HCT116 (cell line): Measurements from ENCODE around the gene SLC4A5. TPM values are rescaled to one million over a fixed set of nuclear protein-coding genes. Genes with fewer than 3 reads are reported as not detected.

ENCODE experiments used
- ATAC-seq: fragments of 200-7000 bp; cut with Tn5 transposase; 2 replicates; pipeline ENCODE4 v1.9.1; 2020; ENCODE audit warnings: mild to moderate bottlenecking, moderate library complexity
- BruUV-seq: library from RNA; stranded (reverse); fragments of 400-500 nt; replicated peaks from 2 replicates; lab custom pipeline; 2021; lab: Mats Ljungman, UMichigan
- CTCF ChIA-PET: fragments of 300-600 bp; sonication (Branson Sonifier 250); formaldehyde crosslinking; loops from one replicate; lab custom pipeline; 2021; ENCODE audit warnings: antibody characterized with exemption; lab: Charles Lee
- POLR2A ChIA-PET: fragments of 300-600, 350-600 bp; sonication (Branson Sonifier 250); formaldehyde crosslinking; loops from one replicate; lab custom pipeline; 2021; ENCODE audit warnings: antibody characterized with exemption; lab: Charles Lee
- RAD21 ChIA-PET, 2 experiments: fragments of 300-600 bp; sonication (Branson Sonifier 250); formaldehyde crosslinking; loops; one replicate each; lab custom pipeline; 2023; ENCODE audit warnings: low total read pairs in 2 of 2; ENCODE audit not compliant: uncharacterized antibody in 2 of 2, unreplicated experiment in 2 of 2, low non-redundant PET in 1 of 2; lab: Charles Lee
- DNase-seq: peaks from one replicate; pipeline ENCODE4 v3.0.0-alpha.2; 2010; ENCODE audit warnings: low read depth, low spot score
- H2AFZ ChIP-seq: fragments of 200-600 bp; shearing (Covaris generic), sonication (generic); 2 replicates; pipeline ENCODE4 v1.6.1; 2017; ENCODE audit warnings: low read depth, mixed run types, mixed read lengths, antibody characterized with exemption, low read length; ENCODE audit not compliant: poor library complexity, severe bottlenecking
- H3K27ac ChIP-seq: 2 replicates; pipeline ENCODE4 v1.5.1; 2012; ENCODE audit warnings: low read depth, low read length
- H3K27me3 ChIP-seq: fragments of 200-600 bp; sonication (generic); 2 replicates; pipeline ENCODE4 v1.6.1; 2016; ENCODE audit warnings: mixed run types, low read length, mixed read lengths; ENCODE audit not compliant: insufficient read depth
- H3K36me3 ChIP-seq, 2 experiments: fragments of 200-500 bp in 1 of 2; fragments of 200-600 bp in 1 of 2; sonication (Bioruptor generic) in 1 of 2; sonication (generic) in 1 of 2; 2 replicates each; pipeline versions ENCODE4 v1.5.1 to v1.6.1; 2014 to 2016; ENCODE audit warnings: low read length in 2 of 2, inconsistent platforms in 1 of 2, mixed read lengths in 1 of 2, mixed run types in 1 of 2; ENCODE audit not compliant: insufficient read depth in 2 of 2, control insufficient read depth in 1 of 2
- H3K4me1 ChIP-seq, 2 experiments: fragments of 200-600 bp in 1 of 2; sonication (generic) in 1 of 2; 2 replicates each; pipeline versions ENCODE4 v1.5.1 to v1.6.1; 2012 to 2017; ENCODE audit warnings: low read length in 2 of 2, inconsistent platforms in 1 of 2, mild to moderate bottlenecking in 1 of 2, mixed read lengths in 1 of 2, mixed run types in 1 of 2, moderate library complexity in 1 of 2; ENCODE audit not compliant: insufficient read depth in 2 of 2, control insufficient read depth in 1 of 2
- H3K4me2 ChIP-seq: fragments of 200-600 bp; sonication (generic); 2 replicates; pipeline ENCODE4 v1.6.1; 2017; ENCODE audit warnings: mixed run types, low read length, mixed read lengths
- H3K4me3 ChIP-seq, 2 experiments: fragments of 200-600 bp in 1 of 2; sonication (generic) in 1 of 2; replicated peaks in 1 of 2; 2 replicates each; pipeline ENCODE4 v1.5.1; 2011 to 2016; ENCODE audit warnings: low read length in 2 of 2, control low read depth in 1 of 2, low read depth in 1 of 2, mild to moderate bottlenecking in 1 of 2, mixed read lengths in 1 of 2, mixed run types in 1 of 2
- H3K79me2 ChIP-seq: fragments of 200-600 bp; sonication (generic); 2 replicates; pipeline ENCODE4 v1.6.1; 2017; ENCODE audit warnings: mild to moderate bottlenecking, mixed run types, low read length, moderate library complexity, mixed read lengths; ENCODE audit not compliant: insufficient read depth
- H3K9ac ChIP-seq: fragments of 200-600 bp; sonication (generic); 2 replicates; pipeline ENCODE4 v1.6.1; 2016; ENCODE audit warnings: low read length, mixed read lengths
- H3K9me2 ChIP-seq: fragments of 200-600 bp; sonication (generic), shearing (Covaris generic); 2 replicates; pipeline ENCODE4 v1.6.1; 2017; ENCODE audit warnings: mixed run types, mild to moderate bottlenecking, moderate library complexity; ENCODE audit not compliant: insufficient read depth
- H3K9me3 ChIP-seq, 2 experiments: fragments of 200-500 bp in 1 of 2; fragments of 200-600 bp in 1 of 2; sonication (Bioruptor generic) in 1 of 2; sonication (generic) in 1 of 2; 2 replicates each; pipeline ENCODE4 v1.6.1; 2014 to 2017; ENCODE audit warnings: low read length in 2 of 2, mixed read lengths in 2 of 2, inconsistent platforms in 1 of 2, low read depth in 1 of 2, mild to moderate bottlenecking in 1 of 2, mixed run types in 1 of 2, moderate library complexity in 1 of 2; ENCODE audit not compliant: control insufficient read depth in 1 of 2, insufficient read depth in 1 of 2
- H4K20me1 ChIP-seq: fragments of 200-600 bp; sonication (generic), shearing (Covaris generic); 2 replicates; pipeline ENCODE4 v1.6.1; 2017; ENCODE audit warnings: mixed run types, mild to moderate bottlenecking, moderate library complexity; ENCODE audit not compliant: insufficient read depth
- EZH2 ChIP-seq: fragments of 200-600 bp; sonication (generic); IDR thresholded peaks from 2 replicates; pipeline ENCODE4 v1.6.1; 2017; ENCODE audit warnings: antibody characterized with exemption, mixed run types
- FOSL1 ChIP-seq: IDR thresholded peaks from 2 replicates; pipeline ENCODE4 v1.6.1; 2012; ENCODE audit warnings: low read depth
- JUND ChIP-seq: IDR thresholded peaks from 2 replicates; pipeline ENCODE4 v1.6.1; 2012
- RAD21 ChIP-seq: IDR thresholded peaks from 2 replicates; pipeline ENCODE4 v1.6.1; 2012; ENCODE audit warnings: low read depth, mild to moderate bottlenecking
- SP1 ChIP-seq: IDR thresholded peaks from 2 replicates; pipeline ENCODE4 v1.6.1; 2012; ENCODE audit warnings: low read depth
- SRF ChIP-seq: IDR thresholded peaks from 2 replicates; pipeline ENCODE4 v1.6.1; 2012; ENCODE audit warnings: low read depth
- ZNF274 ChIP-seq: fragments of 200-500 bp; sonication (Bioruptor generic); IDR thresholded peaks from 2 replicates; pipeline ENCODE4 v1.6.1; 2014; ENCODE audit warnings: mild to moderate bottlenecking, low read depth, low read length, inconsistent platforms
- intact Hi-C: fragments of 100-400 bp; cut with micrococcal nuclease; formaldehyde crosslinking; loops from 2 replicates; pipeline ENCODE4 v1.10.0; 2022
- total RNA-seq: library from RNA; stranded (reverse); gene quantifications from one replicate; pipeline ENCODE4 v1.2.1, GENCODE V29; 2021; ENCODE audit not compliant: unreplicated experiment
- TF ChIP-seq, protein P1 (sequence below), 3 experiments: fragments of 200-600 bp in 1 of 3; sonication (generic) in 1 of 3; IDR thresholded peaks in 2 of 3; conservative IDR thresholded peaks in 1 of 3; 2 replicates each; pipeline ENCODE4 v1.5.1; 2012 to 2017; ENCODE audit warnings: low read depth in 2 of 3, low read length in 2 of 3, antibody characterized with exemption in 1 of 3, borderline replicate concordance in 1 of 3, control low read depth in 1 of 3, mild to moderate bottlenecking in 1 of 3, mixed read lengths in 1 of 3, mixed run types in 1 of 3, moderate library complexity in 1 of 3; ENCODE audit not compliant: insufficient read depth in 1 of 3

Gene SLC4A5
- total RNA-seq, 1 experiment from 2014 or later: 0.91 TPM

DNA sequence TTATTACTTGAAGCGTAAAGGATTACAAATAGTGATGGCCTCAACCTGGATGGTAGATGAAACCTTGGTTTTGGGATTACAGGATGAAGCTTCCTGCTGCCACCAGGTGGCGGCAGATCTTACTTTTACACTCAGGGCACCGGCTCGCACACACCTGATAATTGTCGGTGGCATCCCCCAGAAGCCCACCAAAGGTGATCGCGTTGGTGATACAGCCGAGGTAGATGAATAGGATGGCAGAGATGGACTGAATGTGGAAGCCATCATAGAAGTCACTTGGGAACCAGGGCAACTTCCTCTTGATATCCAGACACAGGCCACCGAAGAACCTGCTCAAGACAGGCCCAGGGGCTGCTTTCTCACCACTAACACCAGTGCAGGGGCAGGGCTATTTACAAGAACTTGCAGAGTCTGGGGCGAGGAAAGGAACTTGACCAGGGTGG is 93.0 kb downstream of the SLC4A5 start:
- no peaks in the 10 kb centered on the region for H3K36me3 ChIP-seq
- no peaks in the 10 kb centered on the region for H3K27me3 ChIP-seq
- ChIA-PET POLR2A (no interaction called here), RAD21 (no interaction called here), CTCF (interaction anchor here (0.7 to 1.5 kb wide), 10 partner anchors 10 to 426 kb away, joined by 3 to 12 read pairs (median 4); no protein-coding TSS in a partner anchor)
- H2AFZ ChIP-seq: peak overlapping the region; percentile 72
- no peak overlapping the region for H3K9ac ChIP-seq
- H3K27ac ChIP-seq: no peak overlapping the region
- no peaks in the 10 kb centered on the region for H3K9me3 ChIP-seq
- DNase-seq: peak; percentile 36
- no peak overlapping the region for H3K4me3 ChIP-seq
- H3K4me1 ChIP-seq: no peaks in the 10 kb centered on the region
- TF ChIP-seq RAD21: peak; percentile 69
- no peak for TF ChIP-seq SRF
- no peak for TF ChIP-seq EZH2
- TF ChIP-seq JUND: no peak
- TF ChIP-seq SP1: no peak
- TF ChIP-seq, protein P1, sequence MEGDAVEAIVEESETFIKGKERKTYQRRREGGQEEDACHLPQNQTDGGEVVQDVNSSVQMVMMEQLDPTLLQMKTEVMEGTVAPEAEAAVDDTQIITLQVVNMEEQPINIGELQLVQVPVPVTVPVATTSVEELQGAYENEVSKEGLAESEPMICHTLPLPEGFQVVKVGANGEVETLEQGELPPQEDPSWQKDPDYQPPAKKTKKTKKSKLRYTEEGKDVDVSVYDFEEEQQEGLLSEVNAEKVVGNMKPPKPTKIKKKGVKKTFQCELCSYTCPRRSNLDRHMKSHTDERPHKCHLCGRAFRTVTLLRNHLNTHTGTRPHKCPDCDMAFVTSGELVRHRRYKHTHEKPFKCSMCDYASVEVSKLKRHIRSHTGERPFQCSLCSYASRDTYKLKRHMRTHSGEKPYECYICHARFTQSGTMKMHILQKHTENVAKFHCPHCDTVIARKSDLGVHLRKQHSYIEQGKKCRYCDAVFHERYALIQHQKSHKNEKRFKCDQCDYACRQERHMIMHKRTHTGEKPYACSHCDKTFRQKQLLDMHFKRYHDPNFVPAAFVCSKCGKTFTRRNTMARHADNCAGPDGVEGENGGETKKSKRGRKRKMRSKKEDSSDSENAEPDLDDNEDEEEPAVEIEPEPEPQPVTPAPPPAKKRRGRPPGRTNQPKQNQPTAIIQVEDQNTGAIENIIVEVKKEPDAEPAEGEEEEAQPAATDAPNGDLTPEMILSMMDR (IDR thresholded peaks at IDR 0.05 in 2 of 3, conservative IDR thresholded peaks at IDR 0.05 in 1 of 3; ENCODE audit: borderline replicate concordance in 1 of 3, insufficient read depth in 1 of 3, low read depth in 2 of 3, low read length in 2 of 3): peak; percentile 67 to 83 (median 81); a peak in 5 of 6 replicates
- no peaks in the 10 kb centered on the region for H4K20me1 ChIP-seq
- H3K9me2 ChIP-seq: no peaks in the 10 kb centered on the region
- peak; percentile 92 for ATAC-seq
- BruUV-seq: no TSS peak
- H3K79me2 ChIP-seq: no peaks in the 10 kb centered on the region
- no peak overlapping the region for H3K4me2 ChIP-seq
- intact Hi-C loops: loop anchor here (2.0 to 5.0 kb wide), 3 partner anchors 85 to 282 kb away; no protein-coding TSS in a partner anchor

DNA sequence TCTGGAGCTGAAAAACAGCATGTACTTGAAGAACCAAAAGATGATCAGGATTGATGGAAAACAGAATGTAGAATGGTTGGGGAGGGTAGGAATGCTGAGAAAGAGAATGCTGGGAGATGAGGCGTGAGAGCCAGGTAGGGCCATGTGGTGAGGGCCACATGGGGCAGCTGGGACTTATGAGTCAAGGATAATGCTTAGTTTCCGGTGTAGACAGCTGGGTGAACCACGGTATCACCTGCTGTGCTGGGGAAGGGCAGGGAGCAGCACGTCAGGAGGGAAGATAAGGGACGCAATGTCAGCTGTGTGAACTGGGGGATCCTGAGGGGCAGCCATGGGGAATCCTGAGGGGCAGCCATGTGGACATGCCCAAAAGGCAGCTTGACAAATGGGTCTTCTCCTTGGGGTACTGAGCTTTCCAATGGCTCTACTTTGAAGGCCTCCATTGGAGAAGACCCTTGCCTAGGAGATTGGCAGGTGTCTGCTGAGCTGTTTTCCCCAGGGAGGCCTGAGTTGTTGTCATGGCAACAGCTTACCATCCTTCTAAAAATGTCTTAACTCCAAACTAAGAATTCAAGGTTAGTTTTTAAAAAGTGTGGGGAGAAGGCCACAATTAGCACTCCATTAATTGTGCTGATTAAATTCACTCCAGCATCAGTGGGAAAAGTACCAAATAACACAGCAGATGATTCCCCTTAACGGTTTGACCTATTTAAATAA is 93.7 kb downstream of the SLC4A5 start:
- CTCF ChIA-PET: interaction anchor here (0.7 to 1.5 kb wide), 10 partner anchors 9 to 426 kb away, joined by 3 to 12 read pairs (median 4); no protein-coding TSS in a partner anchor
- TF ChIP-seq JUND: no peak
- TF ChIP-seq ZNF274: no peak
- TF ChIP-seq FOSL1: no peak
- H3K36me3 ChIP-seq: no peaks in the 10 kb centered on the region

More for the DNA sequence above, 93.7 kb downstream of the SLC4A5 start:
- ATAC-seq: no peak
- POLR2A ChIA-PET: no interaction called here
- no peaks in the 10 kb centered on the region for H3K9me3 ChIP-seq
- H3K27ac ChIP-seq: no peak overlapping the region
- H3K79me2 ChIP-seq: no peaks in the 10 kb centered on the region
- RAD21 ChIA-PET: no interaction called here
- no TSS peak for BruUV-seq
- no peaks in the 10 kb centered on the region for H4K20me1 ChIP-seq
- H2AFZ ChIP-seq: no peak overlapping the region
- H3K4me1 ChIP-seq: no peaks in the 10 kb centered on the region
- no peaks in the 10 kb centered on the region for H3K27me3 ChIP-seq
- no peak for DNase-seq
- no peak overlapping the region for H3K4me3 ChIP-seq
- H3K9ac ChIP-seq: no peak overlapping the region
- H3K4me2 ChIP-seq: no peak overlapping the region
- no peaks in the 10 kb centered on the region for H3K9me2 ChIP-seq
- intact Hi-C loops: loop anchor here (2.0 to 5.0 kb wide), 3 partner anchors 85 to 283 kb away; no protein-coding TSS in a partner anchor
